Peyer's patch (tissue), 4 donors: Measurements from ENCODE around the gene HSD17B12. TPM values are rescaled to one million over a fixed set of nuclear protein-coding genes. Genes with fewer than 3 reads are reported as not detected.

Experiments
- DNase-seq, 3 donors: peaks; one replicate each; pipeline ENCODE4 v3.0.0-alpha.2; 2017 to 2019
- H3K27ac ChIP-seq, 4 donors: fragments of 200-600 bp; sonication (generic); one replicate each; pipeline ENCODE4 v1.5.1; 2016 to 2019
- H3K27me3 ChIP-seq, 2 donors: fragments of 200-600 bp; sonication (generic); one replicate each; pipeline ENCODE4 v1.5.1; 2019
- H3K36me3 ChIP-seq, 3 donors: fragments of 200-600 bp; sonication (generic); one replicate each; pipeline ENCODE4 v1.5.1; 2016 to 2019
- H3K4me1 ChIP-seq, 4 donors: fragments of 200-600 bp; sonication (generic); one replicate each; pipeline ENCODE4 v1.5.1; 2016 to 2019
- H3K4me3 ChIP-seq, 4 donors: fragments of 200-600 bp; sonication (generic); 1 replicate in 3 of 4; 2 replicates in 1 of 4; pipeline ENCODE4 v1.5.1; 2016 to 2019; ENCODE audit warnings: mild to moderate bottlenecking in 1 of 4
- H3K9me3 ChIP-seq, 4 donors: fragments of 200-600 bp; sonication (generic); one replicate each; pipeline ENCODE4 v1.5.1; 2016 to 2019; ENCODE audit warnings: mild to moderate bottlenecking in 1 of 4
- POLR2A ChIP-seq, 2 donors: fragments of 450-650 bp; IDR thresholded peaks; one replicate each; pipeline ENCODE4 v1.5.1; 2017; ENCODE audit warnings: antibody characterized with exemption in 2 of 2, mild to moderate bottlenecking in 2 of 2, moderate library complexity in 2 of 2
- total RNA-seq, 4 donors: library from RNA; depleted of rRNA; stranded (reverse); fragments of >200 nt; gene quantifications; one replicate each; pipeline ENCODE4 v1.1.0, GENCODE V29; 2016
- TF ChIP-seq, protein P1 (sequence below), 6 experiments: fragments of 450-650 bp in 4 of 6; fragments of 200-600 bp in 2 of 6; sonication (generic) in 1 of 6; IDR thresholded peaks; one replicate each; pipeline ENCODE4 v1.5.1; 2017 to 2019; ENCODE audit warnings: antibody characterized with exemption in 6 of 6, mild to moderate bottlenecking in 3 of 6, moderate library complexity in 1 of 6

Gene HSD17B12
- total RNA-seq, 4 donors from 2014 or later = 12.4 to 69.0 (median 59.4) TPM

DNA sequence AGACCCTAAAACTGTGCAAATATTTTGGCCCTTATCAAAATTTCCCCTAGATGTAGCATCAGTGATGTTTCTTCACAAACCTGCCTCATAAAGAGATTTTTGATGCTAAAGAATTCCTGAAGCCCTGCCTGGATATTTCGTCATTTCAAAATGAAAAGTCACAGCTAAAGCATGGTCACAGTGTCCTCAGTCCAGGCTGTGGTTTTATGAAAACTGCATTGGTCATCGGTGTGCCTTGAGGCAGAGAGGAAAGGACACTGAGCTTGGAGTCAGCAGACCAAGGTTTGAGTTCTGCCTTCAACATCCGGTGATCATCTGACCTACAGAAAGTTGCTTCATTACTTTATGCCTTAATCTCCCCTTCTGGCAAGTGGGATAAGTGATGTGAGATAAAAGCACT is 165.3 kb downstream of the HSD17B12 start:
- no peak for TF ChIP-seq POLR2A (IDR thresholded peaks at IDR 0.05)
- TF ChIP-seq, protein P1, sequence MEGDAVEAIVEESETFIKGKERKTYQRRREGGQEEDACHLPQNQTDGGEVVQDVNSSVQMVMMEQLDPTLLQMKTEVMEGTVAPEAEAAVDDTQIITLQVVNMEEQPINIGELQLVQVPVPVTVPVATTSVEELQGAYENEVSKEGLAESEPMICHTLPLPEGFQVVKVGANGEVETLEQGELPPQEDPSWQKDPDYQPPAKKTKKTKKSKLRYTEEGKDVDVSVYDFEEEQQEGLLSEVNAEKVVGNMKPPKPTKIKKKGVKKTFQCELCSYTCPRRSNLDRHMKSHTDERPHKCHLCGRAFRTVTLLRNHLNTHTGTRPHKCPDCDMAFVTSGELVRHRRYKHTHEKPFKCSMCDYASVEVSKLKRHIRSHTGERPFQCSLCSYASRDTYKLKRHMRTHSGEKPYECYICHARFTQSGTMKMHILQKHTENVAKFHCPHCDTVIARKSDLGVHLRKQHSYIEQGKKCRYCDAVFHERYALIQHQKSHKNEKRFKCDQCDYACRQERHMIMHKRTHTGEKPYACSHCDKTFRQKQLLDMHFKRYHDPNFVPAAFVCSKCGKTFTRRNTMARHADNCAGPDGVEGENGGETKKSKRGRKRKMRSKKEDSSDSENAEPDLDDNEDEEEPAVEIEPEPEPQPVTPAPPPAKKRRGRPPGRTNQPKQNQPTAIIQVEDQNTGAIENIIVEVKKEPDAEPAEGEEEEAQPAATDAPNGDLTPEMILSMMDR (IDR thresholded peaks at IDR 0.05) = no peak
- H3K4me3 ChIP-seq = no peak overlapping the region
- no peaks in the 10 kb centered on the region for H3K9me3 ChIP-seq
- no peaks in the 10 kb centered on the region for H3K4me1 ChIP-seq
- H3K36me3 ChIP-seq = no peaks in the 10 kb centered on the region
- no peak overlapping the region for H3K27ac ChIP-seq
- no peaks in the 10 kb centered on the region for H3K27me3 ChIP-seq
- DNase-seq = no peak

DNA sequence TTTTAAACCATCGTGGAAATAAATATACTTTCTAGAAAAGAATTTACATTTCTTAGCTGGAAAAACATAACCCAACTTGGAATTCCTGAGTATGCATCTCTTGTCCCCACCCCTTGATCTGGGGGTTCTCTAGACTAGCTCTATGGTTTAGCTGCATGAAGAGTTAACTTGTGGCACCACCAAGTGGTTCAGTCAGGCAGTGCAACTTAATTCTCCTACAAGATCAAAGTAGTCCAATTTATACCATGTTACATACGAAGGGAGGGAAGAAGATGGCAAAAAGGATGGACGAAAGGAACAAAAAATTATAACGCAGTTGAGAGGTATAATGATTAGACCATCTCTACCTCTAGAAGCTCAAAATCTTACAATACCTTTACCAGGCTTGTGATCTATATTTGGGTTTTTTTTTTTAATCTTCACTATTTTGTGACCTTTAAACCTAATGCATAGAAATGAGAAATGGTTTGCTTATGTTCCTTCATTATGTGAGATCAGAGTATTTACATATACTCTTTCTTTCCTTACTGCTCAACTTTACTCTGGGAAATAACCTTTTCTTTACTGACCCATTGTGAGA is 171.6 kb downstream of the HSD17B12 start:
- H3K27me3 ChIP-seq = no peaks in the 10 kb centered on the region
- no peak for TF ChIP-seq POLR2A (IDR thresholded peaks at IDR 0.05)
- TF ChIP-seq, protein P1 (IDR thresholded peaks at IDR 0.05) = peak; percentile 14 to 75 (median 68)
- no peak overlapping the region for H3K4me3 ChIP-seq
- no peak overlapping the region for H3K27ac ChIP-seq
- no peaks in the 10 kb centered on the region for H3K4me1 ChIP-seq
- peak in 2 of 3 donors; percentile 40 to 80 for DNase-seq
- H3K36me3 ChIP-seq = peaks cover 0 to 16% (median 0%) of the 10 kb centered on the region in 3 donors
- no peaks in the 10 kb centered on the region for H3K9me3 ChIP-seq

DNA sequence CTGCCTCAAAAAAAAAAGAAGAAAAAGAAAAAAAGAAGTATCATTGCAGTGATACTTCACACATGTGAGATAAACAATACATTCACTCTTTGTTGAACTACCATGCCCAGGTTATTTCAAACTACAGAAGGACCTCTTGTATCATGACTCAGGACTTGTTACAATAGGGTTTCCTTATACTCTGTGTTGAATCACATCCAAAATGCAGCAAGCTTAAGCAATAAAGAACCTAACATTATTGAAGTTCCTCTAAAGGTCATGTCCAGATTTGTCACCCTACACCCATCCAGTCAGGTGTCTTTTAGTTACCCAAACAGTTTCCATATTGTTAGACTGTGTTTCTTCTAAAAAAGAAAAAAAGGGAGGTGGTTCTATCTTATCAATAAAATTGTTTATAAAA is 173.2 kb downstream of the HSD17B12 start:
- no peak overlapping the region for H3K4me3 ChIP-seq
- no peaks in the 10 kb centered on the region for H3K27me3 ChIP-seq
- TF ChIP-seq, protein P1 (IDR thresholded peaks at IDR 0.05) = no peak
- TF ChIP-seq POLR2A (IDR thresholded peaks at IDR 0.05) = no peak
- peaks cover 0 to 16% (median 0%) of the 10 kb centered on the region in 3 donors for H3K36me3 ChIP-seq
- DNase-seq = no peak
- H3K27ac ChIP-seq = no peak overlapping the region
- H3K4me1 ChIP-seq = no peaks in the 10 kb centered on the region
- no peaks in the 10 kb centered on the region for H3K9me3 ChIP-seq

DNA sequence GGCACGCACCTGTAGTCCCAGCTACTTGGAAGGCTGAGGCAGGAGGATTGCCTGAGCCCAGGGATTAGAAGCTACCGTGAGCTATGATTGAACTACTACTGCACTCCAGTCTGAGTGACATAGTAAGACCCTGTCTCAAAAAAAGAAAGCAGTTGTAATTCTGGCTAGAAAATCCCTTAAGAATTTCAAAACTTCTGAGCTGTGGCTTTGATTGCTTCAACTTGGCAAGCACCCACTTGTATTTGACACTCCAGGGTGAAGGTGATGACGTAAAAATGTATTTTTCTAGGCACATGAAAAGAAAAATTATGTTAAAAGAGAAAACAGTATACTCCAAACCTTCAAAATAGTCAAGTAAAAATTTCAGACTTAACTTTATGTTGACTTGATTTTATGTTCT is 176.5 kb downstream of the HSD17B12 start:
- no peak for DNase-seq
- H3K9me3 ChIP-seq = no peaks in the 10 kb centered on the region
- TF ChIP-seq, protein P1 (IDR thresholded peaks at IDR 0.05) = no peak
- TF ChIP-seq POLR2A (IDR thresholded peaks at IDR 0.05) = no peak
- H3K27ac ChIP-seq = no peak overlapping the region
- no peak overlapping the region for H3K4me3 ChIP-seq
- no peaks in the 10 kb centered on the region for H3K4me1 ChIP-seq
- peaks cover 0 to 16% (median 0%) of the 10 kb centered on the region in 3 donors for H3K36me3 ChIP-seq
- H3K27me3 ChIP-seq = no peaks in the 10 kb centered on the region

DNA sequence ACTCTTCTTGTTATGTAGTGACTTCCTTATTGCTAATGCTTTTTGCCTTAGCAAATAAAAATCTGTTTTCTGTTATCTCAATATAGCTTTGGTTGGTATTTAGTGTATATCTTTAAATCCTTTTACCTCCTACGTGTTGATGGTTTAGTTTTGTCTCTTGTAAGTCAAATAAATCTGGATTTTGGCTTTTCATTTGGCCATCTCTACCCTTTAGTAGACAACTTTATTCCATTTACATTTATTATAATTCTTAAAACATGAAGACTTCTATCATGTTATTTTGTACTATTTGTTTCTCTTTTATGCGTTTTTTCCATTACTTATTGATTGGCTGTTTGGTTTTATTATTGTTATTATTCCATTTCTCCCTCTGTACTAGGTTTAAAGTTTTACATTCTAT is 180.6 kb downstream of the HSD17B12 start:
- no peaks in the 10 kb centered on the region for H3K27me3 ChIP-seq
- no peak overlapping the region for H3K27ac ChIP-seq
- H3K4me3 ChIP-seq = no peak overlapping the region
- no peaks in the 10 kb centered on the region for H3K4me1 ChIP-seq
- no peak for TF ChIP-seq POLR2A (IDR thresholded peaks at IDR 0.05)
- TF ChIP-seq, protein P1 (IDR thresholded peaks at IDR 0.05) = no peak
- no peak for DNase-seq
- H3K36me3 ChIP-seq = no peaks in the 10 kb centered on the region
- no peaks in the 10 kb centered on the region for H3K9me3 ChIP-seq

DNA sequence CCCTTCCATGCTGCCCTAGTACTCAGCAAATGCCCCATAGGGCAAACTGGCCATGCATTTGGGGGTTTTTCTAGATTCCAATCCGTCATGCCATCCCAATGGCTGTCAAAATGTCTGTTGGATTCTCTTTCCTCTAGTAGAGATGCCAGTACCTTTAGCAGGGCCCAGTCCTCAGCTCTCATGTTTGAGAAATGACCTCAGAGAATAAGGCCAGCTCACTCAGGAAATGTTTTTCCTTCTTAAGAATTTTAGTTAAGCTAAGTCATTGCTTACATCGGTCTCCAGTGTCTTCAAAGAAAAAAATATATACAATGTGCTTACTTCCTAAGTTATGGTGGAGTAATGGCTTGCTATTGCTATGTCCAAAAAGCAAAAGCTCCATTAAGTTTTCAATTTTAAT is 186.0 kb downstream of the HSD17B12 start:
- TF ChIP-seq, protein P1 (IDR thresholded peaks at IDR 0.05) = no peak
- TF ChIP-seq POLR2A (IDR thresholded peaks at IDR 0.05) = no peak
- H3K36me3 ChIP-seq = no peaks in the 10 kb centered on the region
- no peaks in the 10 kb centered on the region for H3K27me3 ChIP-seq
- no peak overlapping the region for H3K4me3 ChIP-seq
- DNase-seq = no peak
- H3K4me1 ChIP-seq = no peaks in the 10 kb centered on the region
- no peak overlapping the region for H3K27ac ChIP-seq
- no peaks in the 10 kb centered on the region for H3K9me3 ChIP-seq
